HepG2 (cell line): Measurements from ENCODE around the gene INPP5K. TPM values are rescaled to one million over a fixed set of nuclear protein-coding genes. Genes with fewer than 3 reads are reported as not detected.

Experiments used
- ARNT ChIP-seq: fragments of 450-650 bp; IDR thresholded peaks from 2 replicates; pipeline ENCODE4 v1.6.1; 2017
- ARNTL ChIP-seq: sonication (generic); formaldehyde crosslinking; IDR thresholded peaks from 2 replicates; pipeline ENCODE4 v1.4.0; 2020; ENCODE audit warnings: mild to moderate bottlenecking, missing genetic modification reagents
- KIAA2018 ChIP-seq: sonication (generic); formaldehyde crosslinking; IDR thresholded peaks from 2 replicates; pipeline ENCODE4 v1.5.0; 2020; ENCODE audit warnings: mild to moderate bottlenecking, missing genetic modification reagents, borderline replicate concordance
- SMC3 ChIP-seq: IDR thresholded peaks from 2 replicates; pipeline ENCODE4 v1.6.1; 2011; ENCODE audit warnings: low read length, improper control_type of control experiment
- TBX3 ChIP-seq: fragments of 450-650 bp; IDR thresholded peaks from 2 replicates; pipeline ENCODE4 v1.6.1; 2017; ENCODE audit warnings: antibody characterized with exemption, mild to moderate bottlenecking, inconsistent platforms, borderline replicate concordance
- ZFP37 ChIP-seq: sonication (generic); formaldehyde crosslinking; IDR thresholded peaks from 2 replicates; pipeline ENCODE4 v1.4.0; 2020; ENCODE audit warnings: missing genetic modification reagents, borderline replicate concordance
- ZNF12 ChIP-seq: sonication (generic); formaldehyde crosslinking; IDR thresholded peaks from 2 replicates; pipeline ENCODE4 v1.5.0; 2020; ENCODE audit warnings: missing genetic modification reagents
- ZNF121 ChIP-seq: sonication (generic); formaldehyde crosslinking; IDR thresholded peaks from 2 replicates; pipeline ENCODE4 v1.5.0; 2020; ENCODE audit warnings: mild to moderate bottlenecking, missing genetic modification reagents
- ZNF432 ChIP-seq: sonication (generic); formaldehyde crosslinking; IDR thresholded peaks from 2 replicates; pipeline ENCODE4 v1.5.0; 2020; ENCODE audit warnings: missing genetic modification reagents, mild to moderate bottlenecking, borderline replicate concordance
- ZNF484 ChIP-seq: sonication (generic); formaldehyde crosslinking; IDR thresholded peaks from 2 replicates; pipeline ENCODE4 v1.5.1; 2020; ENCODE audit warnings: mild to moderate bottlenecking, low read depth, missing genetic modification reagents, borderline replicate concordance
- ZNF652 ChIP-seq: IDR thresholded peaks from 2 replicates; pipeline ENCODE4 v1.6.1; 2016; ENCODE audit warnings: low read depth, borderline replicate concordance
- polyA plus RNA-seq, 8 experiments: library from polyadenylated mRNA; depleted of rRNA in 3 of 8; stranded (reverse) in 7 of 8; unstranded in 1 of 8; fragments of >200 nt; fragmentation: Illumina TruSeq in 4 of 8; extraction: Trizol in 4 of 8; gene quantifications; 2 replicates each; pipeline versions ENCODE4 v1.2.1 to v1.2.3, GENCODE V29; 2011 to 2016; ENCODE audit warnings: low read depth in 4 of 8, missing spikeins in 1 of 8, mixed read lengths in 1 of 8; ENCODE audit not compliant: insufficient read depth in 1 of 8
- total RNA-seq, 5 experiments: library from RNA; depleted of rRNA; stranded (reverse); fragments of >200 nt; fragmentation: Illumina TruSeq; extraction: Trizol; gene quantifications; 2 replicates each; pipeline ENCODE4 v1.2.3, GENCODE V29; 2016; ENCODE audit warnings: low read depth in 1 of 5

The INPP5K gene
- total and polyA plus RNA-seq, 2 of the 13 experiments (the other 11 are each of a cell fraction or from before 2014, with no cell fraction given) = 4.8 to 9.6 TPM

GRCh38 chr17:1490643-1491442, 25.6 kb downstream of the INPP5K start (continued):
- TF ChIP-seq KIAA2018 (0 out of 2 replicates have a peak, but pooled peaks have one; percentile 12), SMC3 (no peak), ZNF121 (0 out of 2 replicates have a peak, but pooled peaks have one; percentile 37), ARNT (no peak), TBX3 (no peak), ZFP37 (CRISPR knock-in tag) (no peak), ZNF12 (CRISPR knock-in tag) (no peak), ZNF484 (CRISPR knock-in tag) (no peak), ZNF652 (CRISPR knock-in tag) (no peak), ARNTL (CRISPR knock-in tag) (no peak), ZNF432 (no peak)
